Aortic smooth muscle cell (primary cell): ENCODE measurements around the gene ATP13A5. TPM values are rescaled to one million over a fixed set of nuclear protein-coding genes. Genes with fewer than 3 reads are reported as not detected.

Experiments used
- total RNA-seq: library from RNA; depleted of rRNA; stranded (reverse); fragments of >200 nt; gene quantifications from 2 replicates; pipeline ENCODE4 v1.2.3, GENCODE V29; 2014

Gene ATP13A5, protein sequence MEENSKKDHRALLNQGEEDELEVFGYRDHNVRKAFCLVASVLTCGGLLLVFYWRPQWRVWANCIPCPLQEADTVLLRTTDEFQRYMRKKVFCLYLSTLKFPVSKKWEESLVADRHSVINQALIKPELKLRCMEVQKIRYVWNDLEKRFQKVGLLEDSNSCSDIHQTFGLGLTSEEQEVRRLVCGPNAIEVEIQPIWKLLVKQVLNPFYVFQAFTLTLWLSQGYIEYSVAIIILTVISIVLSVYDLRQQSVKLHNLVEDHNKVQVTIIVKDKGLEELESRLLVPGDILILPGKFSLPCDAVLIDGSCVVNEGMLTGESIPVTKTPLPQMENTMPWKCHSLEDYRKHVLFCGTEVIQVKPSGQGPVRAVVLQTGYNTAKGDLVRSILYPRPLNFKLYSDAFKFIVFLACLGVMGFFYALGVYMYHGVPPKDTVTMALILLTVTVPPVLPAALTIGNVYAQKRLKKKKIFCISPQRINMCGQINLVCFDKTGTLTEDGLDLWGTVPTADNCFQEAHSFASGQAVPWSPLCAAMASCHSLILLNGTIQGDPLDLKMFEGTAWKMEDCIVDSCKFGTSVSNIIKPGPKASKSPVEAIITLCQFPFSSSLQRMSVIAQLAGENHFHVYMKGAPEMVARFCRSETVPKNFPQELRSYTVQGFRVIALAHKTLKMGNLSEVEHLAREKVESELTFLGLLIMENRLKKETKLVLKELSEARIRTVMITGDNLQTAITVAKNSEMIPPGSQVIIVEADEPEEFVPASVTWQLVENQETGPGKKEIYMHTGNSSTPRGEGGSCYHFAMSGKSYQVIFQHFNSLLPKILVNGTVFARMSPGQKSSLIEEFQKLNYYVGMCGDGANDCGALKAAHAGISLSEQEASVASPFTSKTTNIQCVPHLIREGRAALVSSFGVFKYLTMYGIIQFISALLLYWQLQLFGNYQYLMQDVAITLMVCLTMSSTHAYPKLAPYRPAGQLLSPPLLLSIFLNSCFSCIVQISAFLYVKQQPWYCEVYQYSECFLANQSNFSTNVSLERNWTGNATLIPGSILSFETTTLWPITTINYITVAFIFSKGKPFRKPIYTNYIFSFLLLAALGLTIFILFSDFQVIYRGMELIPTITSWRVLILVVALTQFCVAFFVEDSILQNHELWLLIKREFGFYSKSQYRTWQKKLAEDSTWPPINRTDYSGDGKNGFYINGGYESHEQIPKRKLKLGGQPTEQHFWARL
- not detected in 2 replicates for total RNA-seq

DNA sequence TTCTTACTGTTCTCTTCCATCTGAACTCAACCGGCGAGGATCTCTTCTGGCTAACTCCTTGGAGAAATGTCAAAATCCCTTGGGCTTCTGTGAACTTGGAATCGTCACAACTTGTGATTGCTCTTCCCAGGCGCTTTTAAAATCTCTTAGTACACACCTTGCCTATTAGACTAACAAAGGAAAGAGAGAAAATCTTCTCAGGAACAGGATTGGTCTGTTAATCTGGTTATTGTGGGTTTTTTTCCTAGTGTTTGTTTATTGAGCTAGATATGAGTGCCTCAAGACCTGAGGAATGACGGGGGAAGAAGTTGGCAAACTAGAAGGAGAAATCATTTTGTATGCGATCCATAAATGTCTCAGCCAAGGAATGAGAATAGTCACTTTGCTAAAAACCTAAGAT is at the start of gene ATP13A5:
ATP13A5 (minus strand) TSS at position 48 of the 400 bp plus-strand sequence; CDS start at position 20, 28 bp downstream.

DNA sequence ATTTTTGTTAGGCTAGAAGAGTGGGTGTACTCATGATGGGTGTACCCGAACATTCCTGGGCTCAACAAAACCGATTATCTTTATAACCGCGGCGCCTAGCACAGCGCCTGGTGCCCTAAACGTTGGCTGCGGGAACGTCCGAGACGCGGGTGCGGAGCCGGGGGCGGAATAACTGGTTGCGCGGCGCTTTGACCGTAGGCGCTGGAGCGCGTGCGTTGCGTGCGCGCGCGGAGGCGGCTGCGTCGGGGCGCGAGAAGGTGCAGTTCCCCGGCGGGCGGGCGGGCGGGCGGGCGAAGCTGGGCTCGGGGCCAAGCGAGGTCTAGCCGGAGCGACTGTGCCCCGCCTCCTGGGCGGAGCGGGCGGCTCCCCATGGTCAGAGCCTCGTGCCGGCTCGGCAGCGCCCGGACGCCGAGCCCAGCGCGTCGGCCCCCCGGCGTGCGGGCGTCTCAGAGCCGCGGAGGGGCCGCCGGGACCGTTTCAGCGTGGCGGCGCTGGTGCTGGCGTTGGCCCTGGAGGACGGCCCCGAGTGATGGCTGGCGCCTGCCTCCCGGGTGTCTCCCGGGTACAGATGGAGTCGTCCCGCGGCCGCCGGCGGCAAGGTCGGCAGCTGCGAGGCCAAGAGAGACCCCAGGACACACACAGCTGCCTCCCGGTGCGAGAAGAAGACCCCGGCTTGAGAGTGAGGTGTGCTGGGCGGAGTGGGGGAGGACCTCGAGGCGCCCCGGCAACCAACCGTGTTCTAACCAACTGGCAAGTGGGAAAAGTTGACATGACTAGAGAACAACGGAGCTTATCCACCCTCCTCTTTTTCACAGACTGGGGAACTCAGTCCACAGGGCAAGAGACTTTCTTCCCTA is 137.5 kb downstream of the ATP13A5 start, which contains the start of gene PLAAT1:
PLAAT1 (plus strand) TSS at position 373 of the 857 bp plus-strand sequence. CDS start 14,429 bp downstream, outside the sequence.

Other genes with a start within 250 kb of the ATP13A5 start
- not detected in 2 replicates for gene PLAAT1, start 137.5 kb downstream of the ATP13A5 start, total RNA-seq
- 0.31 and 0.40 TPM in 2 replicates for gene ATP13A4, start 176.1 kb upstream of the ATP13A5 start, total RNA-seq
- 69.9 and 83.1 TPM in 2 replicates for gene OPA1, start 214.5 kb upstream of the ATP13A5 start, total RNA-seq